Left hindlimb (tissue), 1 donor: ENCODE measurements around the gene PHYHD1.
A peak's percentile ranks its signal among the peaks of the same experiment; 100 is the strongest.
"Not testable (repeated sequence)": the region's sequence is repeated elsewhere in the genome, so short reads cannot be mapped to it uniquely, and the experiment has no call there.

Source experiments
- DNase-seq: peaks from one replicate; pipeline ENCODE4 v3.0.0-alpha.2; 2018

Gene PHYHD1

GRCh38 chr9:128927731-128928411, 7.1 kb downstream of the PHYHD1 start:
- no peak for DNase-seq

DNA sequence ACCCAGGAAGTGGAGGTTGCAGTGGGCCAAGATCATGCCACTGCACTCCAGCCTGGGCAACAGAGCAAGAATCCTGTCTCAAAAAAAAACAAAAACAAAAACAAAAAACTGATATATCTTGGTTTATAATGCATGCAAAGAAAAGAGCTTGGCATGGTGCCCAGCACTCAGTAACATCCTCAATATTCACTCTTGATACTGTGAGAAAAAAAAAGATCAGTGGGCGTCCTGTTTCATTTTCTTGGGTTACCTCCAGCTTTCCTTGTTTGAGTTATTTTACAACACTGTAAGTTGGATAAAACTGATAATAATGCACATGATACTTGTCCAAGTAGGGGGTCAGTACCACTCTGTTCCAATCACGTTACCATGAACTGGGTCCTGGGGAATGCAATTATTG, 7.8 kb downstream of the PHYHD1 start:
- DNase-seq: no peak

- no peak for DNase-seq
These were observed 8.8 kb downstream of the PHYHD1 start for GRCh38 chr9:128929560-128929959.

GRCh38 chr9:128933731-128934130, 12.9 kb downstream of the PHYHD1 start:
- peak; percentile 12 for DNase-seq

- peak; percentile 24 for DNase-seq
These were observed 15.5 kb downstream of the PHYHD1 start for GRCh38 chr9:128936171-128936865.

- peak; percentile 8 for DNase-seq
These were observed 16.8 kb downstream of the PHYHD1 start for GRCh38 chr9:128937310-128938165.

GRCh38 chr9:128940271-128940921, 19.6 kb downstream of the PHYHD1 start:
- peak; percentile 24 for DNase-seq

DNA sequence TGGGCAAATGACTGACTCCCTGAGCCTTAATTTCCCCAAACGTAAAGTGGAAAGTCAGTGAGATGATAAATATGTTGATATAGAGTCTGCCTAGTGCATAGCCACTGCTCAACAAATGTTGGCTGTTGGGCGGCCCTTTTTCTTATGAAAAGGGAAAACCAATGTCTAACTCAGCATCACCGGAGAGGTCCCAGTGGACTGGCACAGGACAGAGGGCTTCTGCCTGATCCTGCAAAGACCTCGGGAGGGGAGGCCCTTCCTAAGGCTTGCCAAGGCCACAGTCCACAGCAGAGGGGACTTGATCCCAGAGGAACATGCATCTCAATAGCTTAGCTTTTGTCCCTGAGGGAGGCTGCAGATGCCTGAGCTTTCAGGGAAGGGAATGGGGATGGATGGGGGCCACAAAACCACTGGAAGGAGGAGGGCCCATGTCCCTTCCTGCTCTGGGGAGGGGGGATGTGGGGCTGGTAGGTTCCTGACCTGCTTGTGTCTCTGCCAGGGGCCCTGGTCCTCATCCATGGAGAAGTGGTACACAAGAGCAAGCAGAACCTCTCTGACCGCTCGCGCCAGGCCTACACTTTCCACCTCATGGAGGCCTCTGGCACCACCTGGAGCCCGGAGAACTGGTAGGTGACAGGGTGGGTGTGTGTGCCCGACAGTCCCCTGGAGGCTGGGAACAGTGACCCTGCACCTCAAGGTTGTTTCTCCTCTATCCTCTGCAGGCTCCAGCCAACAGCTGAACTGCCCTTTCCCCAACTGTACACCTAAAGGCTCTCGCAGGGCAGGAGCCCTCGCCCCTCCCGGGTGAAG, 20.4 kb downstream of the PHYHD1 start:
- peak; percentile 23 for DNase-seq

- no peak for DNase-seq
These were observed 23.2 kb downstream of the PHYHD1 start for GRCh38 chr9:128943832-128944620.

DNA sequence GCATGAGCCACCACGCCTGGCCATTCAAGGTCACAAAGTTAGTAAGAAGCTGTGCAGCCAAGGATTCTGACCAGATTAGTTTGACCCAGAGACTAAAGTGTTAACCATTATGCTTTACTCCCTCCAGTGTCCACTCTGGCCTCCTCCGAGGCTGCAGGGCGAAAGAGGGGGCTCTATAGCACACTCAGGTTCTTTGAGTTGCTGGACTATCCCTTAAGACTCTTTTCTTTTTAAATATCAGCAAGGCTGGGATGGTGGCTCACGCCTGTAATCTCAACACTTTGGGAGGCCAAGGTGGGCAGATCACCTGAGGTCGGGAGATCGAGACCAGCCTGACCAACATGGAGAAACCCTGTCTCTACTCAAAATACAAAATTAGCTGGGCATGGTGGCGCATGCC, 24.2 kb downstream of the PHYHD1 start:
- not testable (repeated sequence) for DNase-seq

GRCh38 chr9:128945798-128946501, 25.2 kb downstream of the PHYHD1 start:
- no peak for DNase-seq

GRCh38 chr9:128946571-128947276, 25.9 kb downstream of the PHYHD1 start:
- DNase-seq: no peak

DNA sequence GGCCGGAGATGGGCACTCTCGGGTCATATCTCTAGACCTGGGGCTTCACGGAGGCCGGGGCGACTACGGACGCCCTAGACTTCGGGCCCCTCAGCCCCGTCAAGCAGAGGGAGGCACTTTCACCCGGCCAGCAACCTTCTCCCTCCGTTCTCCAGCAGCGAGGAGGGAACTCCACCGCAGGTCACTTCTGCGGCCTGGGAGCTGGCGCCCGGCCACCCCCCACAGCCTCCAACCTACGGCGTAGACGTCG, 26.4 kb downstream of the PHYHD1 start:
- no peak for DNase-seq

GRCh38 chr9:128947527-128948301, 26.9 kb downstream of the PHYHD1 start, which contains the start of the genes DOLK and NUP188:
Gene DOLK, minus strand, starts transcription at chr9:128947603. Its CDS starts 300 bp downstream, at chr9:128947303.
Gene NUP188, plus strand, starts transcription at chr9:128947699. Its CDS starts 21 bp downstream, at chr9:128947720.
- DNase-seq: peak; percentile 96

GRCh38 chr9:128961403-128961802, 40.6 kb downstream of the PHYHD1 start:
- not testable (repeated sequence) for DNase-seq

GRCh38 chr9:128969491-128969890, 48.7 kb downstream of the PHYHD1 start:
- no peak for DNase-seq

GRCh38 chr9:128972956-128973355, 52.2 kb downstream of the PHYHD1 start:
- DNase-seq: no peak

- DNase-seq: no peak
These were observed 58.3 kb downstream of the PHYHD1 start for GRCh38 chr9:128979111-128979510.

DNA sequence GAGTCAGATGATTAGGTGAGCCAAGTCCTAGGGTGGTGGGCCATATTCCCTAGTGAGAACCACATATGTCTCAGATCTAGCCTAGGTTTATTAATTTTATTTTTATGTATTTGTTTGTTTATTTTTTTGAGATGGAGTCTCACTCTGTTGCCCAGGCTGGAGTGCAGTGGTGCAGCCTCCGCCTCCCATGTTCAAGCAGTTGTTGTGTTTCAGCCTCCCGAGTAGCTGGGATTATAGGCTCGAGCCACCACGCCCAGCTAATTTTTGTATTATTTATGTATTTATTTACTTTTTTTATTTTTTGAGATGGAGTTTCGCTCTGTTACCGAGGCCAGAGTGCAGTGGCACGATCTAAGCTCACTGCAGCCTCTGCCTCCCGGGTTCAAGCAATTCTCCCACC, 62.8 kb downstream of the PHYHD1 start:
- no peak for DNase-seq
